RWPE2 (cell line): ENCODE measurements around the gene HOXA1.

Source experiments
- ATAC-seq: fragments of 200-7000 bp; cut with Tn5 transposase; 3 replicates; pipeline ENCODE4 v1.9.1; 2021; ENCODE audit warnings: low read depth
- DNase-seq: peaks from one replicate; pipeline ENCODE4 v3.0.0-alpha.2; 2020; ENCODE audit warnings: low spot score
- H3K27ac ChIP-seq: fragments of 450-650 bp; 2 replicates; pipeline ENCODE4 v1.5.1; 2017; ENCODE audit warnings: mild to moderate bottlenecking; ENCODE audit not compliant: poor library complexity, severe bottlenecking
- H3K27me3 ChIP-seq: fragments of 250-450 bp; sonication (Bioruptor Pico); 2 replicates; pipeline ENCODE4 v1.5.1; 2021; ENCODE audit warnings: mild to moderate bottlenecking, moderate library complexity; ENCODE audit not compliant: insufficient read depth, poor library complexity, severe bottlenecking
- H3K36me3 ChIP-seq: fragments of 250-450 bp; sonication (Bioruptor Pico); 2 replicates; pipeline ENCODE4 v1.5.1; 2020; ENCODE audit warnings: low read depth, mild to moderate bottlenecking, moderate library complexity
- H3K4me1 ChIP-seq: fragments of 250-450 bp; sonication (Bioruptor Pico); 2 replicates; pipeline ENCODE4 v1.5.1; 2021; ENCODE audit warnings: mild to moderate bottlenecking, moderate library complexity; ENCODE audit not compliant: insufficient read depth, poor library complexity, severe bottlenecking
- H3K4me3 ChIP-seq: fragments of 250-450 bp; sonication (Bioruptor Pico); 2 replicates; pipeline ENCODE4 v1.5.1; 2021; ENCODE audit warnings: mild to moderate bottlenecking, moderate library complexity; ENCODE audit not compliant: severe bottlenecking
- H3K9me3 ChIP-seq: fragments of 250-450 bp; sonication (Bioruptor Pico); 2 replicates; pipeline ENCODE4 v1.5.1; 2021; ENCODE audit warnings: mild to moderate bottlenecking, moderate library complexity; ENCODE audit not compliant: severe bottlenecking
- TF ChIP-seq, protein P1 (sequence below): fragments of 450-650 bp; IDR thresholded peaks from one replicate; pipeline ENCODE4 v1.5.1; 2017; ENCODE audit warnings: mild to moderate bottlenecking, moderate library complexity; ENCODE audit not compliant: poor library complexity, severe bottlenecking

The HOXA1 gene

DNA sequence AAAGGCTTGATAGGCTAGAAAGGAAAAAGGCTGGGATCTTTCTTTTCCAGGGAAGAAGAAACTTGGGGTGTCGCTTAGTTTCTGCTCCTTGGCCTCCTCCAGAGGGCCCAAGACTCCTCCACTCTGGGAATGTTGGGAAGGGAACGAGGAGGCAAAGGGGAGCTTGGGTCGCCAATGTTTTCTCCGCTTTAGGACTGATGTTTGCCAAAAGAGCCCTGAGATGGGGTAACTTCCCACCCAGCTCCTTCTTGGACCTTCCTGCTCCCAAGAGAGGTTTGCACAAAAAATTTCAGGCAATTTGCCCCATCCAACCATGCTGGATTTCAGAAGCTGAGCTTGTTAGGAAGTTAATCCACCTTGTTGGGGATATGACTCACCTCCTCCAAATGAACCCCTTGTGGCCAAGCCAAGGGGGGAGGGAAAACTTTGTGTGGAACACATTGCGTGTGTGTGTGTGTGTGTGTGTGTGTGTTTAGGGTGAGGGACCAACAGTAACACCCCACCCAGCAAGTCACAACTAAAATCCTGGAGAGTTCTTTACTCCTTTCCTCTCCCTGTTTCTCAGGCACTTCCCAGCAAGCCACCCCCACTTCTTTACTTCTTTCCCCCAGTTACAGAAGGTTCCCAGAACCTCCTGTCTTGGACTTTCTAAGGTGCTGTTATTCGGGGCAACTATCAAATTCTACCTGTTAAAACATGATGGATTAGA is 15.4 kb upstream of the HOXA1 start:
- TF ChIP-seq, protein P1, sequence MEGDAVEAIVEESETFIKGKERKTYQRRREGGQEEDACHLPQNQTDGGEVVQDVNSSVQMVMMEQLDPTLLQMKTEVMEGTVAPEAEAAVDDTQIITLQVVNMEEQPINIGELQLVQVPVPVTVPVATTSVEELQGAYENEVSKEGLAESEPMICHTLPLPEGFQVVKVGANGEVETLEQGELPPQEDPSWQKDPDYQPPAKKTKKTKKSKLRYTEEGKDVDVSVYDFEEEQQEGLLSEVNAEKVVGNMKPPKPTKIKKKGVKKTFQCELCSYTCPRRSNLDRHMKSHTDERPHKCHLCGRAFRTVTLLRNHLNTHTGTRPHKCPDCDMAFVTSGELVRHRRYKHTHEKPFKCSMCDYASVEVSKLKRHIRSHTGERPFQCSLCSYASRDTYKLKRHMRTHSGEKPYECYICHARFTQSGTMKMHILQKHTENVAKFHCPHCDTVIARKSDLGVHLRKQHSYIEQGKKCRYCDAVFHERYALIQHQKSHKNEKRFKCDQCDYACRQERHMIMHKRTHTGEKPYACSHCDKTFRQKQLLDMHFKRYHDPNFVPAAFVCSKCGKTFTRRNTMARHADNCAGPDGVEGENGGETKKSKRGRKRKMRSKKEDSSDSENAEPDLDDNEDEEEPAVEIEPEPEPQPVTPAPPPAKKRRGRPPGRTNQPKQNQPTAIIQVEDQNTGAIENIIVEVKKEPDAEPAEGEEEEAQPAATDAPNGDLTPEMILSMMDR, result no peak
- Histone ChIP-seq H3K27ac (peak overlapping the region; percentile 86), H3K9me3 (no peaks in the 10 kb centered on the region), H3K27me3 (no peaks in the 10 kb centered on the region), H3K4me1 (peaks cover 26% of the 10 kb centered on the region), H3K36me3 (no peaks in the 10 kb centered on the region; the same call in 1 of the 2 replicates), H3K4me3 (peak overlapping the region; percentile 76)
- DNase-seq (no peak), ATAC-seq (0 out of 3 replicates have a peak, but pooled peaks have one; percentile 4)

DNA sequence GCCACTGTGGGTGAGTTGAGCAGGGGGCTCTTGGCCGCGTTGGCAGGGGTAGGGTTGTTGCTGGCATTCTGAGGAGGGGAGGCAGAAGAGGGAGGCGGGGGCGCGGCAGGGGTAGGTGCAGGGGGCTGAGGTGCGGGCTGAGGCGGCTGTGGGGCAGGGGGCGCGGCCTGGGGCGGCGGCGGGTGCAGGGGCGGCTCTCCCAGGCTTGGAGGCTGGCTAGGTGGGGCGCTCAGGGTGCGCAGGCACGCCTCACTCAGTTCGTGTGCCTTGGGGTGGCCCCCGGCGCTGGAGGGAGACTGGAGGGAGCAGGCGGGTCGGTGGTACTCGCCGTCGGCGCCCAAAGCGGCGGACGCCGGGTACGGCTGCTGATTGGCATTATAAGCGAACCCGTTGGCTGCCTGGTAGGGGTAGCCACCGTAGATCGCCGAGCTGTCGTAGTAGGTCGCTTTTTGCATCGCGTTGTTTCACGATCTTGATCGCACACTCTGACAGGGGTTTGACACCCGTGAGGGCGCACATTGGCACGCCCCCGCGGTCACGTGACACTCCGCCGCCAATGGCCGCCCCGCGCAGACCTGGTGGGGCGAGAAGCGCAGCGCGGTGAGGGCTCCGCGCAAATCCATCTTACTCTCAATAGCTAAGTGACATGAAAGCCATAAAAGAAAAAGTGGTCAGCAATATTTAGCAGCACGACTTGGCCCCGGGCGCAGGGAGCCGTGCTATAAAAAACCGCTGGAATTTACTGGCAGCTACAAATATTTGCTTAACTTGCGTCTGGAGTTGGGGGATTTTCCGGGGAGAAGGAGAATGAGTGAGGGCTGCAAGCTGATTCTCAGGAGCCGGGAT is 14.6 kb upstream of the HOXA1 start:
- H3K4me1 ChIP-seq, result peaks cover 26% of the 10 kb centered on the region
- TF ChIP-seq, protein P1, result no peak
- H3K36me3 ChIP-seq, result no peaks in the 10 kb centered on the region; the same call in 1 of the 2 replicates
- H3K4me3 ChIP-seq, result peak overlapping the region; percentile 76
- H3K9me3 ChIP-seq, result no peaks in the 10 kb centered on the region
- H3K27ac ChIP-seq, result peak overlapping the region; percentile 86
- H3K27me3 ChIP-seq, result no peaks in the 10 kb centered on the region
- DNase-seq (no peak), ATAC-seq (peak; percentile 48)

DNA sequence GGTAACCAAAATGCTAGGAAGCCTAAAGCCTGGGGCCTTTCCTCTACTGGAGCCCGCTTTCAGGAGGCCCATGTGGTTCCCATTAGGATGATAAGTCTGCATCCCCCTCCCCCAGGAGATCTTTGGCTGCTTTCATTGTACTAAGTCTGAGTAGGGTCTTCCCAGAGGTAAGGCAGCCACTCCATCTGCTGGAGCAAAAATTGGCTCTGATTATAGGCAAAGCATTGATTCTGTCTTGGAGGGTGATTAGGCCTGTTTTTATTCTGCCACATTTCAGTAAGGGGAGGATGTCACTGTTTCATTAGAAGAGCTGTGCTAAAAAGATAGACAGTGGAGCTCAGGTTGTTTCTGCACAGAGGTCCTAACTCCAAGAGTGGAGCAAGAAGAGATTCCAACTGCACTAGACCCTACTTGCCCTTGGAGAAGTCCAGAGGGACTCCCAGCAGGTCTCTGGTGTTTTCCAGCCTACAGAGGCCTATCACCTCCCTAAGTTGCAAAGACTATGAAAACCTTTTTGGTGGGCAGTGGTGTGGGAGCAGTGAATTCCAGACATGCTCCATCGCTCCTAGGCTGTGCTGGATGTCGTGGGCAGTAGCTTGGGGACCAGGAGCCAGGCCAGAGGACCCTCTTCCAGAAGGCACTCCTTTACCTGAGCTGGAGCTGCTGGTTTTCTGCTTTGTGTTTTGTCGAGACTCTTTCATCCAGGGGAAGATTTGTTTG is 13.8 kb upstream of the HOXA1 start:
- no peaks in the 10 kb centered on the region for H3K9me3 ChIP-seq
- H3K27me3 ChIP-seq, result no peaks in the 10 kb centered on the region
- peak overlapping the region; percentile 86 for H3K27ac ChIP-seq
- H3K36me3 ChIP-seq, result no peaks in the 10 kb centered on the region; the same call in 1 of the 2 replicates
- H3K4me3 ChIP-seq, result no peak overlapping the region
- TF ChIP-seq, protein P1, result no peak
- peaks cover 24% of the 10 kb centered on the region for H3K4me1 ChIP-seq
- no peak for DNase-seq
- ATAC-seq, result no peak

DNA sequence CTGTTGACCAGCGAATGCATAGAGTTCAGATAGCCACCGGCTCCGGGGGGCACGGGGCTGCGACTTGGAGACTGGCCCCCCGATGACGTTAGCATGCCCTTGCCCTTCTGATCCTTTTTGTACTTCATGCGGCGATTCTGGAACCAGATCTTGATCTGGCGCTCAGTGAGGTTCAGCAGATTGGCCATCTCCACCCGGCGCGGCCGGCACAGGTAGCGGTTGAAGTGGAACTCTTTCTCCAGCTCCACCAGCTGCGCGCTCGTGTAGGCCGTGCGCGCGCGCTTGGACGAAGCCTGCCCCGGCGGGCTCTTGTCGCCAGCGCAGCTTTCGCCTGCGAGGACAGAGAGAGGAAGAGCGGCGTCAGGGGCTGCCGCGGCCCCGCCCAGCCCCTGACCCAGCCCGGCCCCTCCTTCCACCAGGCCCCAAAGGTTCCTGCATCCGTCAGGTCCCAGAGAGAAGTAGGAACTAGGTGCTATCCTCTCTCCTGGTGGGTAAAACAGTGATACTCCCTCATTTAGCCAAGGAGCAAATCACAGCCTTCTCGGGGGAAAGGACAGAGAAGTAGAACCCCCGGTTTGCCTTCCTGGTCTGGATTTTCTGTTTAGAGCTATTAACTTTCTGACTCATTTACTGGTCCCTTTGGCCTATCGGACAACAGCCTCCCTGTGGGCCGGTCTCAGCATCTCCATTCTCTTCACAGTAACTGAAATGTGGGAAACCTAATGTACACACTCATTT is 12.8 kb upstream of the HOXA1 start:
- no peaks in the 10 kb centered on the region for H3K27me3 ChIP-seq
- no peak overlapping the region for H3K4me3 ChIP-seq

More for the DNA sequence above, 12.8 kb upstream of the HOXA1 start:
- Histone ChIP-seq H3K9me3 (no peaks in the 10 kb centered on the region), H3K4me1 (peaks cover 21% of the 10 kb centered on the region), H3K27ac (no peak overlapping the region), H3K36me3 (no peaks in the 10 kb centered on the region; the same call in 1 of the 2 replicates)
- no peak for ATAC-seq
- no peak for DNase-seq
- TF ChIP-seq, protein P1, result no peak
